SK-N-SH treated with all-trans-retinoic acid at 6 μM for 48 hours (cell line): Measurements from ENCODE around the gene HSF2.

Experiments
- ARNTL ChIP-seq: fragments of 450-650 bp; formaldehyde crosslinking; IDR thresholded peaks from 2 replicates; pipeline ENCODE4 v1.5.0; 2020; ENCODE audit warnings: low read depth, mild to moderate bottlenecking, moderate library complexity, borderline replicate concordance
- BACH2 ChIP-seq: fragments of 250-450 bp; sonication (Bioruptor Pico); IDR thresholded peaks from 2 replicates; pipeline ENCODE4 v1.9.0; 2021; ENCODE audit warnings: mild to moderate bottlenecking, borderline replicate concordance
- CSDC2 ChIP-seq: fragments of 250-450 bp; sonication (Bioruptor Pico); IDR thresholded peaks from 2 replicates; pipeline ENCODE4 v1.5.0; 2020; ENCODE audit warnings: mild to moderate bottlenecking, moderate library complexity
- ESRRG ChIP-seq: fragments of 250-450 bp; sonication (Bioruptor Pico); IDR thresholded peaks from 2 replicates; pipeline ENCODE4 v1.6.1; 2021; ENCODE audit warnings: mild to moderate bottlenecking
- OSR1 ChIP-seq: fragments of 250-450 bp; sonication (Bioruptor Pico); IDR thresholded peaks from 2 replicates; pipeline ENCODE4 v1.8.0; 2022; ENCODE audit warnings: moderate library complexity, mild to moderate bottlenecking, inconsistent platforms
- ZFP3 ChIP-seq: fragments of 250-450 bp; sonication (Bioruptor Pico); IDR thresholded peaks from 2 replicates; pipeline ENCODE4 v1.5.0; 2020; ENCODE audit warnings: mild to moderate bottlenecking, moderate library complexity
- ZFP30 ChIP-seq: fragments of 450-650 bp; formaldehyde crosslinking; IDR thresholded peaks from 2 replicates; pipeline ENCODE4 v1.5.0; 2022; ENCODE audit warnings: mild to moderate bottlenecking, moderate library complexity
- TF ChIP-seq, protein P1 (sequence below): fragments of 250-450 bp; sonication (Bioruptor Pico); IDR thresholded peaks from 2 replicates; pipeline ENCODE4 v1.8.0; 2020; ENCODE audit warnings: mild to moderate bottlenecking, moderate library complexity, borderline replicate concordance
- TF ChIP-seq, protein P2 (sequence below): fragments of 250-450 bp; sonication (Bioruptor Pico); IDR thresholded peaks from 2 replicates; pipeline ENCODE4 v1.5.1; 2021; ENCODE audit warnings: mild to moderate bottlenecking, moderate library complexity

GRCh38 chr6:122423734-122424133 is 24.3 kb downstream of the HSF2 start:
- TF ChIP-seq, protein P1, sequence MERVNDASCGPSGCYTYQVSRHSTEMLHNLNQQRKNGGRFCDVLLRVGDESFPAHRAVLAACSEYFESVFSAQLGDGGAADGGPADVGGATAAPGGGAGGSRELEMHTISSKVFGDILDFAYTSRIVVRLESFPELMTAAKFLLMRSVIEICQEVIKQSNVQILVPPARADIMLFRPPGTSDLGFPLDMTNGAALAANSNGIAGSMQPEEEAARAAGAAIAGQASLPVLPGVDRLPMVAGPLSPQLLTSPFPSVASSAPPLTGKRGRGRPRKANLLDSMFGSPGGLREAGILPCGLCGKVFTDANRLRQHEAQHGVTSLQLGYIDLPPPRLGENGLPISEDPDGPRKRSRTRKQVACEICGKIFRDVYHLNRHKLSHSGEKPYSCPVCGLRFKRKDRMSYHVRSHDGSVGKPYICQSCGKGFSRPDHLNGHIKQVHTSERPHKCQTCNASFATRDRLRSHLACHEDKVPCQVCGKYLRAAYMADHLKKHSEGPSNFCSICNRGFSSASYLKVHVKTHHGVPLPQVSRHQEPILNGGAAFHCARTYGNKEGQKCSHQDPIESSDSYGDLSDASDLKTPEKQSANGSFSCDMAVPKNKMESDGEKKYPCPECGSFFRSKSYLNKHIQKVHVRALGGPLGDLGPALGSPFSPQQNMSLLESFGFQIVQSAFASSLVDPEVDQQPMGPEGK (CRISPR knock-in tag), result no peak
- no peak for TF ChIP-seq ZFP30 (CRISPR knock-in tag)
- TF ChIP-seq ZFP3 (CRISPR knock-in tag), result no peak
- TF ChIP-seq OSR1 (CRISPR knock-in tag), result no peak
- TF ChIP-seq BACH2 (CRISPR knock-in tag), result no peak
- no peak for TF ChIP-seq CSDC2 (CRISPR knock-in tag)
- TF ChIP-seq ESRRG (CRISPR knock-in tag), result no peak
- TF ChIP-seq, protein P2, sequence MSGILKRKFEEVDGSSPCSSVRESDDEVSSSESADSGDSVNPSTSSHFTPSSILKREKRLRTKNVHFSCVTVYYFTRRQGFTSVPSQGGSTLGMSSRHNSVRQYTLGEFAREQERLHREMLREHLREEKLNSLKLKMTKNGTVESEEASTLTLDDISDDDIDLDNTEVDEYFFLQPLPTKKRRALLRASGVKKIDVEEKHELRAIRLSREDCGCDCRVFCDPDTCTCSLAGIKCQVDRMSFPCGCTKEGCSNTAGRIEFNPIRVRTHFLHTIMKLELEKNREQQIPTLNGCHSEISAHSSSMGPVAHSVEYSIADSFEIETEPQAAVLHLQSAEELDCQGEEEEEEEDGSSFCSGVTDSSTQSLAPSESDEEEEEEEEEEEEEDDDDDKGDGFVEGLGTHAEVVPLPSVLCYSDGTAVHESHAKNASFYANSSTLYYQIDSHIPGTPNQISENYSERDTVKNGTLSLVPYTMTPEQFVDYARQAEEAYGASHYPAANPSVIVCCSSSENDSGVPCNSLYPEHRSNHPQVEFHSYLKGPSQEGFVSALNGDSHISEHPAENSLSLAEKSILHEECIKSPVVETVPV (CRISPR knock-in tag), result no peak
- no peak for TF ChIP-seq ARNTL (CRISPR knock-in tag)
